Skeletal muscle cell (primary cell): ENCODE results near the gene MRPL53.
"Not testable (repeated sequence)": the region's sequence is repeated elsewhere in the genome, so short reads cannot be mapped to it uniquely, and the experiment has no call there.

Experiments
- DNase-seq: peaks from one replicate; pipeline ENCODE4 v3.0.0-alpha.2; 2010; ENCODE audit warnings: low read depth
- H3K4me3 ChIP-seq: 2 replicates; pipeline ENCODE4 v1.5.1; 2011; ENCODE audit warnings: low read depth, mild to moderate bottlenecking, control low read depth, low read length, moderate library complexity

Gene MRPL53

GRCh38 chr2:74488643-74489481 is 16.4 kb upstream of the MRPL53 start:
- DNase-seq = no peak
- H3K4me3 ChIP-seq = no peak overlapping the region

- no peak overlapping the region for H3K4me3 ChIP-seq
These were observed 13.7 kb upstream of the MRPL53 start for GRCh38 chr2:74486141-74486540.

GRCh38 chr2:74483675-74484164 is 11.2 kb upstream of the MRPL53 start:
- peak overlapping the region; percentile 90 for H3K4me3 ChIP-seq
- DNase-seq = not testable (repeated sequence)

More at GRCh38 chr2:74486141-74486540, 13.7 kb upstream of the MRPL53 start:
- no peak for DNase-seq

DNA sequence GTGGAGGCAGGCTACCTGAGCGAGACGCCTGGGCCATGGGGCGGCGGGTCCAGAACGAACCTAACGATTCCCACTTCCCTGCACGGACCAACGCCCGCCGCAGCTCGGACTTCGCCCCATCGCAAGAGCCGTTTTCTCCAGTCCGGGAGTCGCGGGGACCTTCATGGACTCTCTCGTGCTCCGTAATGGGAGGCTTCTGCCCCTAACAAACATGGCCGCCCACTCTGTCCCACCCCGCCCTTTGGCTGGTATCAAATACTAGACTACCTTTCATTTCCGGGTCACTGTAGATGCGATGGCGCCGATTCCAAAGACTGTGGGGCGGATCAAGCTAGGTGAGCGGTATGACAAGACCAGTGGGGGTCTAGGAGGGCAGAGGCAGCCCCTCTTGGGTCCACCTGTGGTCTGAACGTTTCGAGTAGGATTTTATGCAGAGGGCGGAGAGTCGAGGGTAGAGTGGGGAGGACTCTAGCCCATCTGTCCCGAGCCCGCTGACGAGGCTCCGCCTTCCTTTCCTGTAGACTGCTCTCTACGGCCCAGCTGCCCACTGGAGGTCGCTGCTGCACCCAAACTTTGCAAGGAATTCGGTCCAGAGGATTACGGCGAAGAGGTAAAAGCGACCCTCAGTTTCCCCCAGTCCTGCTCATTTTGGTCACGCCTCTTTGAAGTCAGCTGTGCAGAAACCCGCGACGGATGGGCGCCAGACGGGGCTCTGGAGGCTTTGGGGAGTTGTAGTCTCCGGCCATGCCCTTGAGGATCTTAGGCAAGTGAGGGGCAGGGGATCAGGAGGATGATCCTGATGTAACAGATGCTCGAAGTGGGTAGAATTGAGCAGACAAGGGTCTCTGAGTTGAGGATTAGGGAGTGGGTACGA is 10.6 kb upstream of the MRPL53 start, which contains the start of the genes CCDC142 and TTC31:
TSS of gene CCDC142 (minus strand) at position 198 of the 874 bp plus-strand sequence. CDS start at position 37, 161 bp downstream.
TSS of gene TTC31 (plus strand) at position 281 of the 874 bp plus-strand sequence. CDS start at position 296, 15 bp downstream.
- peak; percentile 75 for DNase-seq
- H3K4me3 ChIP-seq = peak within 1 kb of the TSS; percentile 90

DNA sequence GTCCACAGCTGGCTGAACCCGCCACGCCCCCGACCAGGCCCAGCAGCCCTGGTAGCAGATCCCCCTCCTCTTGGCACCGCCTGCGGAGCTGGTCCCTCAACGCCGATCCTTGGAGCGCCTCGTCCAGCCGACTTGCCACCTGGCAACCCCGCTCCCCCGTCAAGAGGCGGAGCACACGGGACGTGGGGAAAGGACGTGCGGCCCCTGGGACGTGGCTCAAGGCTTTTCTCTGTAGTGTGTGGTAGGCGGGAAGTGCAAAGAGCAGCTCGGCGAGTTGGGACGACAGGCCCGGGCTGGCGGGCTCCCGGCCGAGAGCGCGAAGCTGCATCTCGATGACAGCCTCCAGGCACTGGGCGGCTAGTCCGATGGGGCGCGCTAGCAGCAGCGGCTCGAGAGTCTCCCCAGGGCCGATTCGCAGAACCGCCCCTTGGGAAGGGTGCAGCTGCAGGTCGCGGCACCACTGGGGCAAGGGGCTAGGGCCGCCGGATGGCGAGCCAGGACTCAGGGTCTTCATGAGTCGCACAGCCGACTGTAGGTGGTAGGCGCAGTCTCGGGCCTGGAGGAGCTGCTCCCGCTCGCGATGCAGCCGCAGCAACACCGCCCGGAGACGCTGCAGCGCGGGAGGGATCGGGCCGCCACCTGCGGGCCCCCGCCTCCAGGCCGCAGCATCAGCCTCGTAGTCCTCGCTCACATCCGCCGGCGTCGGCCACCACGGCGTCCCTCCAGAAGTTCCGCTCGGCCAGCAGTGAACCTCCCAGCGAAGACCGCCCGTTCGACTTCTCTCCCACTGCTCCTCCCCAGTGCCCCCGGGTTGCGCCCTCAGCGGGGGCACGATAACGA is 9.7 kb upstream of the MRPL53 start:
- H3K4me3 ChIP-seq = peak overlapping the region; percentile 90
- no peak for DNase-seq

DNA sequence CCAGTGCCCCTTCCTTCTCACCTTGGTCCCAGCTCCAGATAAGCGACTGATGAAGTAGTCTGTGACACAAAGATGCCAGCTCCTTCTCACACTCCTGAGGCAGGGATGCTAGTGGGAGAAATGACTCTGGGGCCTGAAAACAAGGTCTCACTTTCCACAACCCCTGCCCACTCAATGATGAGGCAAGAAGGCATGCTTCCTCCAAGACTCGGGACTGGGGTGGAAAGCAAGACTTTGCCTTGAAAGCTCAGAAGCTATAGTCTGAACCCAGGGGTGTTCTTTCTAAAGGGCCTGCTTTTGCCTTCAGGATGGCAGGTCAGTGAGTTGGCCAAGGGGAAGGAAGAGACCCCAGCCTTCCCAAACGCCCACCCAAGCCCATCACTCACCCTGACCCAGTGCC is 9.0 kb upstream of the MRPL53 start:
- no peak for DNase-seq
- H3K4me3 ChIP-seq = peak overlapping the region; percentile 90

DNA sequence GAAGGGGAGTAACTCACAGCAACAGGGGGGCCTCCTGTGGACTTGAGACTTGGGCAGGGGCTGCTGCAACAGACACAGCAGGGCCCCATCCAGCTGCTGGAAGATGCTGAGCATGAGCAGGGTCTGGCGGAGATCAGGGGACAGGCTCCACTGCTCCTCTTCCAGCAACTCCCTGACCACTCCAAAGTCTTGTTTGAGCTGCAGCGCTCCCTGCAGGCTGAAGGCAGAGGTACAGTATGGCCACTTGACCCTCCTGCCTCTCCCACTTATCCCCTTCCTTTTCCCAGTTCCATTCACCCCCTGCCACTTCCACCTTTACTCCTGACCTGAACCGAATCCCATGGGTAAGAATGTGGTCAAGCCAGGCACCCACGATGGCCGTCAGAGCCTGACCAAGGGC is 2.4 kb upstream of the MRPL53 start:
- H3K4me3 ChIP-seq = no peak overlapping the region
- DNase-seq = no peak

- no peak for DNase-seq
- H3K4me3 ChIP-seq = no peak overlapping the region
These were observed 2.0 kb upstream of the MRPL53 start for GRCh38 chr2:74474481-74474880.

DNA sequence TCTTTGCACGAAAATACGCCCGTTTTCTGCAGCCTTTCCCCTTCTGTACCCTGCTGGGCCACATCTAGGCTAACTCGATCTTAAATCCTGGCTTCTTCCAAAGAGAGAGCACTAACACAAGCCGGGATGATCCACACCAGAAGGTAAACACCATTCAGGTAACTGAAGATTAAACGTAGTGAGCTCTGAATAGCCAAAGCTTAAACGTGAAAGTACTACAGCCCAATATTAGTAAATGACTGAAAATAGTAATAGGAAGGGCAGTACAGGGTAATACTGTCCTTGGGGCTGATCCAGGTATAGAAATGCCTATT is 422 bp upstream of the MRPL53 start:
- DNase-seq = no peak
- peak overlapping the region; percentile 83 for H3K4me3 ChIP-seq

DNA sequence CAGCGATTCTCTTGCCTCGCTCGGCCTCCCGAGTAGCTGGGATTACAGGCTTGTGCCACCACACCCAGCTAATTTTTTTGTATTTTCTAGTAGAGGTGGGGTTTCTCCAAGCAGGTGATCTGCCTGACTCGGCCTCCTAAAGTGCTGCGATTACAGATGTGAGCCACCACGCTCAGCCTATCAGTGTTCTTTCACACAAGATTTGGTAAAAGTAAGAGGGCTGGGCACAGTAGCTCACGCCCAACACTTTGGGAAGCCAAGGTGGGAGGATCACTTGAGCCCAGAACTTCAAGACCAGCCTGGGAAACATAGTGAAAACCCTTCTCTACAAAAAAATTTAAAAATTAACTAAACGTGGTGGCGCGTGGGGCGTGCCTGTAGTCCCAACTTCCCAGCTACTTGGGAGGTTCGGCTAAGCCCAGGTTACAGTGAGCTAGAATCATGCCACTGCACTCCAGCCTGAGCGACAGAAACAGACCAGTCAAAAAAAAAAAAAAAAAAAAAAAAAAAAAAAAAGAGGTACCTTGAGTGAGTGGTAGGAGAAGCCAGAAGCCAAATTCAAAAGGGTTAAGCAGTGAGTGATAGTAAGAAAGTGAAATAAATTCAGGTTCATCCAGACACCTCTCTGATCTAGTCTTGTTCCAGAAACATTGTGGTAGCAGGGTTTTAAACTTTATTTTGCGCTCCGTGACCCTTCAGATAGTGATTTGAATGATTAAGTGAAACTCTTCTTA is 981 bp downstream of the MRPL53 start:
- no peak for DNase-seq
- H3K4me3 ChIP-seq = peak overlapping the region; percentile 83

GRCh38 chr2:74470742-74471141 is 1.7 kb downstream of the MRPL53 start:
- H3K4me3 ChIP-seq, DNase-seq: not testable (repeated sequence)

DNA sequence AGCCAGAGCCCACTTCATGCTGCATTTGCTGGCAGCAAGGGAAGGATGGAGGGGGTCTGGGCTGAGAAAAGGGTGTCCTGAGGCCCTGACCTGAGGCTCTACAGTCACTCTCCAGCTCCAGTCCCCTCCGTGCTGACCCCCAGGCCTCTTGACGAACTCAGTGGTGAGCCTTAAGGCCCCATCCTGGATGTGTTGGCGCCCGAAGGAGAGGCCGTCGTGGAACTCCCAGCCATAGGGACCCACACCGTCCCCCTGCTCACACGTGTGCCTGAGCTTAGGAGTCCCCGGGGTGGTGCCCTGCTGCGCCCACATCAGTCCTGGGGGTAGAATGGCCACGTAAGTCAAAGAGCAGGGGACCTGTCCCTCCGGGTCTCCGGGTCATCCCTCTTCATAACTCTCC is 8.1 kb downstream of the MRPL53 start:
- DNase-seq = no peak
- H3K4me3 ChIP-seq = peak overlapping the region; percentile 90

DNA sequence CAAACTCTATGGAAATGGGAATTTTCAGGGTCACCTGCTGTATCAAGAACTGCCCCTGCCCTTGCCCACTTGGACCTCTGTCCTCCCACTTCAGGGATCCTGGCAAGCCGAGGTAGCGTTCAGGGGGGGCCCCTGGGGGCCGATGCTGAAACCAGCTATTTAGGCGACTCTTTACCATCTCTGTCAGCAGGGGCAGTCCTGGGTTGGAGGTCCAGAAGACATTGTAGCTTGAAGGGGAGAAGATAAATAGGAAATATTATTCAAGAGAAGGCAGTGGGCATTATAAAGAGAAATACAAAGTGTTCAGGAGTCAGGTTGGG is 9.7 kb downstream of the MRPL53 start:
- DNase-seq = no peak
- no peak overlapping the region for H3K4me3 ChIP-seq

- DNase-seq = no peak
- H3K4me3 ChIP-seq = no peak overlapping the region
These were observed 10.3 kb downstream of the MRPL53 start for GRCh38 chr2:74462054-74462785.

DNA sequence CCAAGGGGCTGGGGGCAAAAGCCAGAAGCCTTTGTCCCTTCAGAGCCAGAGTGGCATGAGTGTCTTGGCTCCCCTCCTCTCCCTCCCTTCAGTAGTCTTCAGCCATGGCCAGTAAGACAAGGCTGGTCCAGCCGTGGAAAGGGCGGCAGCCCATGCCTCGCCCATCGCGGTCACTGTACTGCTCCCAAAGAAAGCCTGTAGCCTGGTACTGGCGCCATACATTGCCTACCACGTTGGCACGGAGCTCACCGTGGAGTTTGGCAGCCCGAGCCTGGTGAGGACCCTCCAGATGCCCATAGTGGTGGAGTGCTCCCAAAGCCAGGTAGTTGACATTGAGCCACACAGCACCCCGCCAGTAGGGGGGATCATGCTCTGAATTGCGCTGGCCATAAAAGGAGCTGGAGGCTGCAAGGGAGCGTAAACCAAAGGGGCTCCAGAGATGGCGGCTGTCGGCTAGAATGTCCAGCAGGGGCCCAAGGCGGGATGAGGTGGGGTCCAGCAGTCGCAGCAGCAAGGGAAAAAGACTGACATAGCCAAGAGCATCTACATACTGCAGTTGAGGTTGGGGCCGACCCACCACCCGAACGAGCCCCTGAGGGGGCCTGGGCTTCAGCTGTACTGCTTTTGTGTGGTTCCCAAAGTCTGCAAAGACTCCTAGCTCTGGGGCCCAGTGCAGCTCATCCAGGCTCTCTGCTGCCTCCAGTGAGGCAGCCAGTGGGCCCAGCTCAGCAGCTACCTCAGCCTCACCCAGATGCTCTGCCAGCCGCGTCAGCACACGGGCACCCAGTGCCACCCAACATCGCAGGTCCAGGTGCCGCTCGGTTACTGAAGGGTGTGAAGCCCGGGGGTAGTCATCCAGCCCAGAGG is 11.1 kb downstream of the MRPL53 start:
- DNase-seq = no peak
- H3K4me3 ChIP-seq = no peak overlapping the region

- not testable (repeated sequence) for H3K4me3 ChIP-seq, DNase-seq
These were observed 12.3 kb downstream of the MRPL53 start for GRCh38 chr2:74460187-74460586.

DNA sequence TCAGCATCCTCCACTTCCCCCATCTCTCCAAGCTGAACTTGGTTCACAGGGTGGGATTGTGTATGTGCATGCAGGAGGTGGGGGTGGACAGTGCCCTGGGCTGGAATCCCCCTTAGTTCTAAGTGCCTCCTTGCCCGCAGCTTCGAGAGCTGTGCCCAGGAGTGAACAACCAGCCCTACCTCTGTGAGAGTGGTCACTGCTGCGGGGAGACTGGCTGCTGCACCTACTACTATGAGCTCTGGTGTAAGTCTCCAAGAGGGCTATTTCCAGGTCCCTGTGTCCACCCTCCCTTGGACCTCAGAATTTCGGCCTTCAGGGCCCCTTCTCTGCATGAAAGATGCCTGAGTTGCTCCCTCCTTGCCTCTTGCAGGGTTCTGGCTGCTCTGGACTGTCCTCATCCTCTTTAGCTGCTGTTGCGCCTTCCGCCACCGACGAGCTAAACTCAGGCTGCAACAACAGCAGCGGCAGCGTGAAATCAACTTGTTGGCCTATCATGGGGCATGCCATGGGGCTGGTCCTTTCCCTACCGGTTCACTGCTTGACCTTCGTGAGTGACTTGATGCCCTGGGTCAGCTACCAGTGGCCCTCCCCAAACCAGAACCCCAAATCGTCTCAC is 12.9 kb downstream of the MRPL53 start:
- DNase-seq = not testable (repeated sequence)
- peak overlapping the region; percentile 98 for H3K4me3 ChIP-seq
